ENCODE results near the gene ITGA2. TPM values are rescaled to one million over a fixed set of nuclear protein-coding genes. Genes with fewer than 3 reads are reported as not detected.

Gene ITGA2
- total RNA-seq, 4 donors from 2014 or later: 0.34 to 0.88 (median 0.62) TPM

DNA sequence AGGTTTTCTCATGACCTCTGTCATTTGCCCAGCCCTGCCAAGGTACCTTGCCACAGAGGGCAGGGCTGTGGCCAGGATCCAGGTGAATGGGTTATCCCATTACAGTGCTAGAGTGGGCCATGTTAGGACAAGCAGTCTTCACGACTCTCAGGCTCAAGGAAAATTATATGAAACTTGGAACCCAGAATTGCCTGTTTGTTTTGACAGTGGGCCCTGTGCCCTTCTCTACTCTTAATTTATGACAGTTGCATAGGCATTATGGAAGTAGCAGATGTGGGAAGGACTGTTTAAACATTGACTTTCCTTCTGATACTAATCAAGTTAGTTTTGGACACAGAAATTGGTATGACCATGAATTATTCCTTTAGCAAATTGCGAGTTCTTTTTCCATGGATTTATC, 41.7 kb downstream of the ITGA2 start:
- TF ChIP-seq, protein P1, sequence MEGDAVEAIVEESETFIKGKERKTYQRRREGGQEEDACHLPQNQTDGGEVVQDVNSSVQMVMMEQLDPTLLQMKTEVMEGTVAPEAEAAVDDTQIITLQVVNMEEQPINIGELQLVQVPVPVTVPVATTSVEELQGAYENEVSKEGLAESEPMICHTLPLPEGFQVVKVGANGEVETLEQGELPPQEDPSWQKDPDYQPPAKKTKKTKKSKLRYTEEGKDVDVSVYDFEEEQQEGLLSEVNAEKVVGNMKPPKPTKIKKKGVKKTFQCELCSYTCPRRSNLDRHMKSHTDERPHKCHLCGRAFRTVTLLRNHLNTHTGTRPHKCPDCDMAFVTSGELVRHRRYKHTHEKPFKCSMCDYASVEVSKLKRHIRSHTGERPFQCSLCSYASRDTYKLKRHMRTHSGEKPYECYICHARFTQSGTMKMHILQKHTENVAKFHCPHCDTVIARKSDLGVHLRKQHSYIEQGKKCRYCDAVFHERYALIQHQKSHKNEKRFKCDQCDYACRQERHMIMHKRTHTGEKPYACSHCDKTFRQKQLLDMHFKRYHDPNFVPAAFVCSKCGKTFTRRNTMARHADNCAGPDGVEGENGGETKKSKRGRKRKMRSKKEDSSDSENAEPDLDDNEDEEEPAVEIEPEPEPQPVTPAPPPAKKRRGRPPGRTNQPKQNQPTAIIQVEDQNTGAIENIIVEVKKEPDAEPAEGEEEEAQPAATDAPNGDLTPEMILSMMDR (IDR thresholded peaks at IDR 0.05; ENCODE audit: low read depth): no peak

DNA sequence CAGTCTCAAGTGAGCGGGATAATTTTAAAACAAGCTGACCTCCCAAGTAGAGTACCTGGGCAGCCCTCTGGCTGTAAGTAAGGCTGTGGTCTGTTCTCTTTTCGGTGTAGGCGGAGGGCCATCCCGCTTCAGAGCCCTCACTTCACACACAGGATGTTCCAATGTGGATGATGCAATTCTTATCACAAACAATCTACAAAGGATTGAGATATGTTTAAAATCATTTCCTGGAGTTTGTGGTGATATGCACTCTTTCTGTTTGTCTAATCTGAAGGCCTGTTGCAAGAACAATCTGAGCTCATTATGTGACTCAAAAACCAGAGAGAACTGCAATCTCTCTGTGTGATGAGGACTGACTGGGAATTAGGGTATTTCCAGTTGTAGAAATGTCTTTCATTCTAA, 42.5 kb downstream of the ITGA2 start:
- TF ChIP-seq, protein P1 (IDR thresholded peaks at IDR 0.05; ENCODE audit: low read depth): no peak

DNA sequence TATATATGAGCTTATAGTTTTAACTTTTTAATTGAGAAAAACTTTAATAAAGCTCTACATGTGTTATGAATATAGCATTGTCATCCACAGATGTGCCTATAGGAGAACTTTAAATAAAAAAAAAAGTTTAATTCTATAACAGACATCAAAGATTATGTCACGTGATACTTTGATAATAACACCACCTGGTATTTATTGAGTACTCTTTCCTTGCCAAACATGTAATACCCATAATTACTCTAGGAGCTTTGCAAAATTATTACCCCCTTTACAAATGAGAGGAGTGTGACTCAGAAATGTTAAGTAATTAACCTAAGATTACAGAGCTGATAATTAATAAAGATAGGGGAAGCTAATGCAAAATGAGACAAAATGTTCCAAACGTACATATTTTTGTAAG, 43.0 kb downstream of the ITGA2 start:
- TF ChIP-seq, protein P1 (IDR thresholded peaks at IDR 0.05; ENCODE audit: low read depth): no peak

DNA sequence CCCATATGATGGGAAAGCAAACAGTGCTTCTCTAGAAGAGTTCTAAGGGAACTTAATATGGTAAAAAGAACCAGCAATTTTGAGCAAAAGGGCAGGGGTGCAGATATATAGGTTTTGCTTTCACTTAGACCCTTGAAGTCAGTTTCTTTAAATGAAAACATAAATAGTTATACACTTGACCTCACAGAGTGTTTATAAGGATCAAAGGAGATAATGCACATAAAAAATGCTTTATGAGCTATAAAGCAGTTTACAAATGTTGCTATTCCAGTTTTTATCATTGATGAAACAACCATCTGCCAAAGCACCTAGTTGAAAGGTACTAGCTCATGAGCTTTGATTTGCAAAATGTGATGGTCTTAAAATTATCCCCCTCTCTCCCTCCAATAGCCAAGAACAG, 45.7 kb downstream of the ITGA2 start:
- TF ChIP-seq, protein P1 (IDR thresholded peaks at IDR 0.05; ENCODE audit: low read depth): no peak

DNA sequence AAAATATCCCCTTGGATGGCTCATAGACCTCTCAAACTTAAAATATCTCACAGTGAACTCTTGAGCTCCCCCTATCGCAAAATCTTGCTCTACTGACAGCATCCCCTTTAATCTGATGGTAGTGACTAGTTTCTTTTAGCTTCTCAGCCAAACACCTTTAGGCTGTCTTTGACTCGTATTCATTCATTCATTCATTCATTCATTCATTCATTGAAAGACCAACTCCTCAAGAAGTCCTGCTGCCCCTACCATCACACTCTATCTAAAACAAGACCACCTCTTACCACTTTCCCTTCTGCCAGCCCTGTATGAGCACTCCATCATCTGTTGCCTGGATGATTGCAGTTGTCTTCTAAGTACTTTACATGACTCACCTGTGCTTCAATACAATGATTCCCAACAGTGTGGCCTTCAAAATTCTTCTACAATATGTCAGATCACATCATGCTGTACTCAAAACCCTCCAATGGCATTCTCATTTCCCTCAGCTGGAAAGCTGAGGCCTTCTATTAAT, 46.8 kb downstream of the ITGA2 start:
- TF ChIP-seq, protein P1 (IDR thresholded peaks at IDR 0.05; ENCODE audit: low read depth): no peak

DNA sequence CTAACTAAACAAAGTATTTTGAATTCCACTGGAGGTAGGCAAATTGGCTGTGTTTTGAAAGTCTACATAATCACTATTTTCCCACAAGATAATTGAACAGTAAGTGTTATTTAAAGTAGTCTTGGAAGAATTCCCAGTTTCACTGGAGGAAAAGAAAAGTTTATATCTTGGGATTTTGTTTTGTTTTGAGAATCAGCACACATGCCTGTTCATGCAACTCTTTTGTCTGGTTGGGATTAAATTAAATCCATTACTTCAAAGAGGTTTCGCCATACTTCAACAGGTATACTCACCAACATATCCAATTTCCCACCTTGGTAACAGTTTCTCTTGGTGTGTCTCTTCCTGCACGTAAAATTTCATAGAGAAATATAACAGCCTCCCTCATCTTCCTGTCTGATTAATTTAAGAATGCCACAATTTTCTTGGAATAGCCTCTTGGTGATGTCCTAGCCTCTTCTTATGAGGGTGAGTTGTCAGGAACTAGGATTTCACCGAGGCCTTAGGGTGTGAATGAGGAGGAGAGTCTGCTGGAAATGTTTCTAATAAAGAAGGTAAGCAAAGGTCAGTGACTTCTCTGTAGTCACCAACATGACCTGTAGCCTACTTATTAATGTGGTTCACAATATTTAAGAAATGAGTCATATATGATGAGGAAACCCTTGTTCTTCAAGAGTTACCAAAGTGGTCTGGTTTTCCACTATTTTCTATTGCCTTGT, 48.1 kb downstream of the ITGA2 start:
- TF ChIP-seq, protein P1 (IDR thresholded peaks at IDR 0.05; ENCODE audit: low read depth): no peak

DNA sequence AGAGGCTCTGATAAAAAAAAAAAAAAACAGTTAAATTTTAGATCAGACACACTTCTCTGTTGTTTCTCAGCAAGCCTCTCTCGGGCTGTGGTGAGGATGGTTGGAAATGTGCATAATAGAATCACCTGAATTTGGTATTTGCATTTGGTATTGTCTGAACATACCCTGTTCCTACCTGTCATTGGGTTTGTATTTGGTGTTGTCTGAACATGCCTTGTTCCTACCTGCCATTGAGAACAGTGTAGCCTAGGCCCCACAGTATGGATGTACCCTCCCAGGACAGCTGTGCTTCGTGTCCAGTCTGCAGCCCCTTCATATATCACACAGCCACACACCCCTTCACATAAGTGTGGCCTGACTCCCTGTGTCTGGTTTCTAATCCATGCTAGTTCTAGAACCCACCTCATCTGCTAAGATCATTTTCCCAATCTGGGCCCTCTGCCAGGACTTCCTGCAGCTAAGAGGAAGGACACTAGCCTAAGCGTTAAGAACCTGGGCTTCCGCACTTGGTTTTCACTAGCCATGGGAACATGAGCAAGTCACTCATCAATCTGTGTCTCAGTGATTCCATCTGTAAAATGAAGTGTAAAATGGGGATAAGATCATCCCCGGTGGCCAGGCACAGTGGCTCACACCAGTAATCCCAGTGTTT, 49.2 kb downstream of the ITGA2 start:
- TF ChIP-seq, protein P1 (IDR thresholded peaks at IDR 0.05; ENCODE audit: low read depth): no peak

Measured in subcutaneous adipose tissue (tissue), 4 donors.